Measurements from ENCODE around the gene USB1. TPM values are rescaled to one million over a fixed set of nuclear protein-coding genes. Genes with fewer than 3 reads are reported as not detected.
"Not testable (repeated sequence)": the region's sequence is repeated elsewhere in the genome, so short reads cannot be mapped to it uniquely, and the experiment has no call there.

USB1 gene
- total RNA-seq, 1 donor from 2014 or later = 35.2 TPM

DNA sequence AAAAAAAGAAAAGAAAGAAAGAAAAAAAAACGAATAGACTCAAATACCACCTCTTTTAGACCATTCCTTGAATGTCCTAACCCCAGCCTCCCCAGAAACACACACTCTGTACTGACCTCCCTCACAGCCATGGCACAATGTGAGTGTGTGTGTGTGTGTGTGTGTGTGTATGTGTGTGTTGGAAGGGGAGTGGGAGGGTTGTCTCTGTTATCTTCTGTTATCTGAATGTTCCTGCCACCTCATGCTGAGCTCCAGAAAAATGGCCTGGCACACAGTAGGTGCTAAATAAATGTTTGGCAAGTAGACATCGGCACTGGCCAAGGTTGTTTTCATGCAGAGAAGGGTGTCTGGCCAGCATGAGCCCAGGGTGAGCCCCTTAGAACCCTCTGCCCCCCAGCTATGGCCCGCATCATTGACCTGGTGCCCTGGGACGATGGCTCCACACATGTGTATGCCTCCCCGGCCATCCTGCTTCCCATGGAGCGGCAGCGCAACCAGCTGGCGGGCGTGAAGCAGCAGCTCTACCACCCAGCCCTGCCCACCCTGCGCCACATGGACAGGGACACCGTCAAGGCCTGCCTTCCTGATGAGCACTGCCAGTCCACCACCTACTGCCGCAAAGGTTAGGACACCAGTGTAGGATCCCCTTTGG, 23.7 kb upstream of the USB1 start:
- H3K27ac ChIP-seq (replicated peaks) = no peak overlapping the region
- no peak for TF ChIP-seq CTCF (IDR thresholded peaks at IDR 0.05; ENCODE audit: borderline replicate concordance)
- H3K4me3 ChIP-seq = no peak overlapping the region
- no peak for DNase-seq
- peaks cover 10% of the 10 kb centered on the region for H3K4me1 ChIP-seq
- no peaks in the 10 kb centered on the region for H3K27me3 ChIP-seq (ENCODE audit: low read depth)
- H3K36me3 ChIP-seq = no peaks in the 10 kb centered on the region
- intact Hi-C loops (cut with micrococcal nuclease) = no loop called here
- no peaks in the 10 kb centered on the region for H3K9me3 ChIP-seq (replicated peaks)

GRCh38 chr16:57978070-57978465, 23.1 kb upstream of the USB1 start:
- intact Hi-C loops (cut with micrococcal nuclease); H3K36me3 ChIP-seq; H3K4me3 ChIP-seq; H3K27me3 ChIP-seq (ENCODE audit: low read depth); H3K4me1 ChIP-seq; DNase-seq; H3K9me3 ChIP-seq (replicated peaks); H3K27ac ChIP-seq (replicated peaks): not testable (repeated sequence)

- Histone ChIP-seq H3K27me3 (ENCODE audit: low read depth) (no peaks in the 10 kb centered on the region), H3K4me3 (no peak overlapping the region), H3K27ac (replicated peaks) (no peak overlapping the region), H3K4me1 (peaks cover 11% of the 10 kb centered on the region), H3K9me3 (replicated peaks) (no peaks in the 10 kb centered on the region), H3K36me3 (no peaks in the 10 kb centered on the region)
- TF ChIP-seq CTCF (IDR thresholded peaks at IDR 0.05; ENCODE audit: borderline replicate concordance) = no peak
- DNase-seq = no peak
- intact Hi-C loops (cut with micrococcal nuclease) = no loop called here
Observed at GRCh38 chr16:57979006-57979585, 22.1 kb upstream of the USB1 start.

DNA sequence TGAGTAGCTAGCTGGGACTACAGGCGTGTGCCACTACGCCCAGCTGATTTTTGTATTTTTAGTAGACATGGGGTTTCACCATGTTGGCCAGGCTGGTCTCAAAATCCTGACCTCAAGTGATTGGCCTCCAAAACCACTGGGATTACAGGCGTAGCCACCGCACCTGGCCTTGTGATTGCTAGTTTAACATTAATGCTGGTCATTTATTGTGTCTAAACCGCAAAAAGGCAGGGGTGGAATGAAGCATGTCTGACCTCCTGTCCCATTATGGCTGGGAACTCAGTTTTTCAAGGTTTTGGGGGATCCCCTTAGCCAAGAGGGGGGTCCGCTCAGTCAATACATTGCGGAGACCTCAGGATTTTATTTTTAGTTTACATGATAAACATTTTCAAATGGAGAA, 19.6 kb upstream of the USB1 start:
- Histone ChIP-seq H3K9me3 (replicated peaks) (no peaks in the 10 kb centered on the region), H3K4me3 (no peak overlapping the region), H3K36me3 (no peaks in the 10 kb centered on the region), H3K4me1 (peaks cover 20% of the 10 kb centered on the region), H3K27me3 (ENCODE audit: low read depth) (no peaks in the 10 kb centered on the region), H3K27ac (replicated peaks) (no peak overlapping the region)
- no peak for TF ChIP-seq CTCF (IDR thresholded peaks at IDR 0.05; ENCODE audit: borderline replicate concordance)
- intact Hi-C loops (cut with micrococcal nuclease) = no loop called here
- DNase-seq = no peak

- no peak for TF ChIP-seq CTCF (IDR thresholded peaks at IDR 0.05; ENCODE audit: borderline replicate concordance)
- H3K27me3 ChIP-seq (ENCODE audit: low read depth) = no peaks in the 10 kb centered on the region
- H3K27ac ChIP-seq (replicated peaks) = no peak overlapping the region
- intact Hi-C loops (cut with micrococcal nuclease) = no loop called here
- H3K36me3 ChIP-seq = no peaks in the 10 kb centered on the region
- H3K4me1 ChIP-seq = peaks cover 18% of the 10 kb centered on the region
- H3K9me3 ChIP-seq (replicated peaks) = no peaks in the 10 kb centered on the region
- no peak overlapping the region for H3K4me3 ChIP-seq
- DNase-seq = no peak
Observed at GRCh38 chr16:57982385-57982784, 18.8 kb upstream of the USB1 start.

DNA sequence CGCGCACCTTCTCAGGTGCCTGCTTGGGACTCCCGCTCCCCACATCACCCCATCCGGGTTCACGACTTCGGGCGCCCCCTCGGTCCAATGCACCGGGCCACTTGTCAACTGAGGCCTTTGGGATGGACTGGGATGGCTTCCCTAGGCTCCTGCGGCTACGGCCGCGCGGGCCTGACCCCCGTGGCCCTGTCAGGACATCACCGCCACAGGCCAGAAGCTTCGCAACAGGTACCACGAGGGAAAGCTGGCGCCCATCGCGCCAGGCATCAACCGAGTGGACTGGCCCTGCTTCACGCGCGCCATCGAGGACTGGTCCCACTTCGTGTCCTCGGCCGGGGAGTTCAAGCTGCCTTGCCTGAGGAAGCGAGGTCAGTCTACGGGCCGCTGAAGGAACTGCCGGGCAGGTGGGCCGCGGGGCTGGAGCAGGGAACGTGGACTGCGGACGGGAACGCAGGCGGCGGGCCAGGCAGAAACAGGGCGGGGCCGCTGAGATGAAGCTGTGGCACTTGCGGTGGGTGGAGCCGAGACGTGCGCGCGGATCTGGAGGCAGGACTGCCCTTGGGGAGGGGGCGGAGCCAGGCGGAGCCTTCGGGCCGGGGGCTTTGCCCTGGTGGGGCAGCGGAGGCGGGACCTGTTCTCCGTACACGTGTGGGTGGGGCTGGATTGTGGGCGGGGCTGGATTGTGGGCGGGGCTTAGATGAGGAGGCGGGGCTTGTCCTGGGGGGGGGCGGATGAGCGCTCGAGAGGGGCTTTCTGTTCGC, 16.6 kb upstream of the USB1 start:
- Histone ChIP-seq H3K27me3 (ENCODE audit: low read depth) (no peaks in the 10 kb centered on the region), H3K4me3 (peak overlapping the region; percentile 70), H3K27ac (replicated peaks) (no peak overlapping the region), H3K4me1 (peaks cover 25% of the 10 kb centered on the region), H3K36me3 (no peaks in the 10 kb centered on the region), H3K9me3 (replicated peaks) (no peaks in the 10 kb centered on the region)
- intact Hi-C loops (cut with micrococcal nuclease) = no loop called here
- peak; percentile 84 for DNase-seq
- no peak for TF ChIP-seq CTCF (IDR thresholded peaks at IDR 0.05; ENCODE audit: borderline replicate concordance)

Measured in left ventricle myocardium inferior (tissue), 1 donor.